ENCODE data around the gene RCOR1.

GRCh38 chr14:102604183-102604582 lies 11.7 kb downstream of the RCOR1 start:
- no peak for TF ChIP-seq CTCF (IDR thresholded peaks at IDR 0.05)
- TF ChIP-seq ZFX (IDR thresholded peaks at IDR 0.05; ENCODE audit: borderline replicate concordance): no peak
